K562 (cell line): ENCODE data around the gene LATS2. TPM values are rescaled to one million over a fixed set of nuclear protein-coding genes. Genes with fewer than 3 reads are reported as not detected.
A peak's percentile ranks its signal among the peaks of the same experiment; 100 is the strongest.

Experiments used
- E2F6 ChIP-seq, 2 experiments: IDR thresholded peaks; 2 replicates each; pipeline ENCODE4 v1.6.1; 2011; ENCODE audit warnings: borderline replicate concordance in 1 of 2, control low read depth in 1 of 2, low read depth in 1 of 2, low read length in 1 of 2, mild to moderate bottlenecking in 1 of 2, mixed read lengths in 1 of 2, moderate library complexity in 1 of 2; ENCODE audit not compliant: insufficient read depth in 1 of 2, insufficient read length in 1 of 2, poor library complexity in 1 of 2, severe bottlenecking in 1 of 2; ENCODE audit errors: extremely low read depth in 1 of 2
- ETV5 ChIP-seq: sonication (generic); formaldehyde crosslinking; IDR thresholded peaks from 2 replicates; pipeline ENCODE4 v1.4.0; 2020; ENCODE audit warnings: low read depth, mild to moderate bottlenecking, missing genetic modification reagents
- HEY1 ChIP-seq: fragments of 250-450 bp; sonication (Bioruptor Pico); IDR thresholded peaks from 2 replicates; pipeline ENCODE4 v1.5.0; 2020; ENCODE audit warnings: mild to moderate bottlenecking, moderate library complexity, borderline replicate concordance
- HMBOX1 ChIP-seq: sonication (generic); IDR thresholded peaks from 2 replicates; pipeline ENCODE4 v1.6.1; 2016
- JUND ChIP-seq, 2 experiments: IDR thresholded peaks; 2 replicates in 1 of 2; 3 replicates in 1 of 2; pipeline ENCODE4 v1.6.1; 2011; ENCODE audit warnings: borderline replicate concordance in 2 of 2, low read depth in 2 of 2, low read length in 2 of 2, improper control_type of control experiment in 1 of 2, missing biosample characterization in 1 of 2, missing genetic modification characterization in 1 of 2, missing genetic modification reagents in 1 of 2
- MLLT1 ChIP-seq, 2 experiments: fragments of 450-650 bp; IDR thresholded peaks; 2 replicates each; pipeline ENCODE4 v1.6.1; 2016
- MNT ChIP-seq, 2 experiments: fragments of 450-650 bp; conservative IDR thresholded peaks; 2 replicates each; pipeline ENCODE4 v1.6.1; 2017; ENCODE audit warnings: mild to moderate bottlenecking in 2 of 2, moderate library complexity in 2 of 2
- NONO ChIP-seq, 2 experiments: fragments of 200-400 bp in 1 of 2; fragments of 450-650 bp in 1 of 2; formaldehyde crosslinking in 1 of 2; IDR thresholded peaks; 2 replicates each; pipeline ENCODE4 v1.6.1; 2017; ENCODE audit warnings: low read depth in 2 of 2, mild to moderate bottlenecking in 2 of 2, moderate library complexity in 2 of 2, low read length in 1 of 2
- NRF1 ChIP-seq, 2 experiments: fragments of 450-650 bp; IDR thresholded peaks in 1 of 2; conservative IDR thresholded peaks in 1 of 2; 2 replicates each; pipeline ENCODE4 v1.6.1; 2014; ENCODE audit warnings: mild to moderate bottlenecking in 2 of 2
- RB1 ChIP-seq: fragments of 450-650 bp; IDR thresholded peaks from 2 replicates; pipeline ENCODE4 v1.6.1; 2017; ENCODE audit warnings: low read depth, mild to moderate bottlenecking
- TFE3 ChIP-seq: fragments of 450-650 bp; formaldehyde crosslinking; IDR thresholded peaks from 2 replicates; pipeline ENCODE4 v1.4.0; 2020; ENCODE audit warnings: mild to moderate bottlenecking, mixed read lengths
- USF1 ChIP-seq: sonication (generic); formaldehyde crosslinking; IDR thresholded peaks from 2 replicates; pipeline ENCODE4 v1.9.0; 2022; ENCODE audit warnings: mild to moderate bottlenecking, missing genetic modification reagents
- ZBTB17 ChIP-seq: fragments of 450-650 bp; formaldehyde crosslinking; IDR thresholded peaks from 2 replicates; pipeline ENCODE4 v1.4.0; 2020; ENCODE audit warnings: mild to moderate bottlenecking
- ZBTB8A ChIP-seq: fragments of 450-650 bp; IDR thresholded peaks from 2 replicates; pipeline ENCODE4 v1.6.1; 2018; ENCODE audit warnings: mild to moderate bottlenecking, moderate library complexity; ENCODE audit not compliant: partially characterized antibody
- ZNF695 ChIP-seq: fragments of 450-650 bp; formaldehyde crosslinking; IDR thresholded peaks from 2 replicates; pipeline ENCODE4 v1.4.0; 2020; ENCODE audit warnings: mild to moderate bottlenecking, moderate library complexity
- polyA plus RNA-seq, 8 experiments: library from polyadenylated mRNA; depleted of rRNA in 4 of 8; stranded (reverse) in 5 of 8; unstranded in 3 of 8; fragments of >200 nt; fragmentation: Nextera tagmentation in 2 of 8; fragmentation: Illumina TruSeq in 1 of 8; extraction: Ambion mirVana in 2 of 8; extraction: Trizol in 1 of 8; gene quantifications; 2 replicates each; pipeline versions ENCODE4 v1.2.1 to v1.2.3, GENCODE V29; 2011 to 2014; ENCODE audit warnings: inconsistent platforms in 1 of 8, missing spikeins in 1 of 8
- total RNA-seq, 7 experiments: library from RNA; depleted of rRNA in 6 of 7; stranded (reverse); fragments of >200 nt in 6 of 7; fragmentation: Illumina TruSeq in 2 of 7; extraction: Trizol in 2 of 7; gene quantifications; 2 replicates each; pipeline versions ENCODE4 v1.2.1 to v1.2.3, GENCODE V29; 2011 to 2021; ENCODE audit warnings: low replicate concordance in 1 of 7

LATS2 gene
- total and polyA plus RNA-seq, 9 of the 15 experiments (the other 6 are each of a cell fraction or from before 2014, with no cell fraction given): 0.18 to 3.7 (median 0.76) TPM

- TF ChIP-seq MNT (conservative IDR thresholded peaks at IDR 0.05) (peak in 1 of 2 experiments; percentile 42; a peak in 1 of 4 replicates), TFE3 (peak; percentile 99), USF1 (CRISPR knock-in tag) (peak; percentile 93), ZNF695 (no peak), MLLT1 (IDR thresholded peaks at IDR 0.05) (peak in 1 of 2 experiments; percentile 73; a peak in 1 of 4 replicates), E2F6 (IDR thresholded peaks at IDR 0.05; ENCODE audit: borderline replicate concordance in 1 of 2, extremely low read depth in 1 of 2, insufficient read depth in 1 of 2, insufficient read length in 1 of 2, low read depth in 1 of 2, low read length in 1 of 2, poor library complexity in 1 of 2, severe bottlenecking in 1 of 2) (peak in 1 of 2 experiments; percentile 83), HEY1 (CRISPR knock-in tag) (no peak), JUND (IDR thresholded peaks at IDR 0.05; ENCODE audit: borderline replicate concordance, low read depth, low read length) (0 out of 2 replicates have a peak, but pooled peaks have one; percentile 11), JUND (tag; IDR thresholded peaks at IDR 0.05; ENCODE audit: borderline replicate concordance, low read depth, low read length) (no peak; the same call in 2 of the 3 replicates), HMBOX1 (no peak), ZBTB17 (CRISPR knock-in tag) (no peak), NRF1 (conservative IDR thresholded peaks at IDR 0.05 in 1 of 2, IDR thresholded peaks at IDR 0.05 in 1 of 2) (peak; percentile 56 to 64; a peak in 3 of 4 replicates), NONO (IDR thresholded peaks at IDR 0.05; ENCODE audit: low read depth in 2 of 2, low read length in 1 of 2) (no peak), ETV5 (CRISPR knock-in tag) (peak; percentile 82), ZBTB8A (no peak), RB1 (peak; percentile 50; the same call in 1 of the 2 replicates)
These were observed at the start of gene LATS2 (continued) for GRCh38 chr13:21061029-21061763.
